Measurements from ENCODE around the gene EXOC3L1. TPM values are rescaled to one million over a fixed set of nuclear protein-coding genes. Genes with fewer than 3 reads are reported as not detected.

Gene EXOC3L1
- total RNA-seq, 2 donors from 2014 or later = 0.37 to 1.5 TPM

GRCh38 chr16:67148656-67149275, 41.2 kb downstream of the EXOC3L1 start:
- Mint-ChIP-seq H3K9me3 (no peaks in the 10 kb centered on the region), H3K4me1 (peaks cover 13% of the 10 kb centered on the region), H3K36me3 (ENCODE audit: low read depth) (peaks cover 57% of the 10 kb centered on the region), H3K4me3 (peak overlapping the region; percentile 62), H3K27ac (peak overlapping the region; percentile 58), H3K27me3 (no peaks in the 10 kb centered on the region)
- ATAC-seq (replicated peaks) = no peak

- Mint-ChIP-seq H3K4me3 (peak overlapping the region; percentile 62), H3K27me3 (no peaks in the 10 kb centered on the region), H3K9me3 (no peaks in the 10 kb centered on the region), H3K27ac (peak overlapping the region; percentile 58), H3K36me3 (ENCODE audit: low read depth) (peaks cover 59% of the 10 kb centered on the region), H3K4me1 (peaks cover 11% of the 10 kb centered on the region)
- ATAC-seq (replicated peaks) = no peak
Observed at GRCh38 chr16:67148221-67148620, 41.7 kb downstream of the EXOC3L1 start.

GRCh38 chr16:67147437-67148140, 42.3 kb downstream of the EXOC3L1 start:
- Mint-ChIP-seq H3K4me3 (no peak overlapping the region), H3K36me3 (ENCODE audit: low read depth) (peaks cover 65% of the 10 kb centered on the region), H3K27me3 (no peaks in the 10 kb centered on the region), H3K4me1 (peaks cover 5% of the 10 kb centered on the region), H3K27ac (peak overlapping the region; percentile 16), H3K9me3 (no peaks in the 10 kb centered on the region)
- ATAC-seq (replicated peaks) = no peak

- ATAC-seq (replicated peaks) = no peak
- peaks cover 66% of the 10 kb centered on the region for H3K36me3 Mint-ChIP-seq (ENCODE audit: low read depth)
- H3K4me3 Mint-ChIP-seq = no peak overlapping the region
- peaks cover 5% of the 10 kb centered on the region for H3K4me1 Mint-ChIP-seq
- no peaks in the 10 kb centered on the region for H3K27me3 Mint-ChIP-seq
- H3K27ac Mint-ChIP-seq = peak overlapping the region; percentile 59
- no peaks in the 10 kb centered on the region for H3K9me3 Mint-ChIP-seq
Observed at GRCh38 chr16:67146523-67147357, 43.2 kb downstream of the EXOC3L1 start.

- Mint-ChIP-seq H3K27ac (peak overlapping the region; percentile 41), H3K36me3 (ENCODE audit: low read depth) (peaks cover 72% of the 10 kb centered on the region)
- no peak for ATAC-seq (replicated peaks)
Observed at GRCh38 chr16:67145746-67146145, 44.2 kb downstream of the EXOC3L1 start.

GRCh38 chr16:67144943-67145342, 45.0 kb downstream of the EXOC3L1 start:
- ATAC-seq (replicated peaks) = no peak
- H3K4me3 Mint-ChIP-seq = no peak overlapping the region

More at GRCh38 chr16:67145746-67146145, 44.2 kb downstream of the EXOC3L1 start:
- Mint-ChIP-seq H3K4me3 (no peak overlapping the region), H3K9me3 (no peaks in the 10 kb centered on the region), H3K4me1 (peaks cover 5% of the 10 kb centered on the region), H3K27me3 (no peaks in the 10 kb centered on the region)

GRCh38 chr16:67142342-67142741, 47.6 kb downstream of the EXOC3L1 start:
- Mint-ChIP-seq H3K36me3 (ENCODE audit: low read depth) (peaks cover 81% of the 10 kb centered on the region), H3K4me3 (no peak overlapping the region), H3K4me1 (no peaks in the 10 kb centered on the region), H3K9me3 (no peaks in the 10 kb centered on the region), H3K27me3 (no peaks in the 10 kb centered on the region), H3K27ac (no peak overlapping the region)
- no peak for ATAC-seq (replicated peaks)

More at GRCh38 chr16:67144943-67145342, 45.0 kb downstream of the EXOC3L1 start:
- no peaks in the 10 kb centered on the region for H3K27me3 Mint-ChIP-seq
- H3K9me3 Mint-ChIP-seq = no peaks in the 10 kb centered on the region
- H3K4me1 Mint-ChIP-seq = peaks cover 5% of the 10 kb centered on the region
- H3K36me3 Mint-ChIP-seq (ENCODE audit: low read depth) = peaks cover 80% of the 10 kb centered on the region
- peak overlapping the region; percentile 41 for H3K27ac Mint-ChIP-seq

- no peak overlapping the region for H3K27ac Mint-ChIP-seq
- ATAC-seq (replicated peaks) = no peak
- H3K4me1 Mint-ChIP-seq = no peaks in the 10 kb centered on the region
- H3K4me3 Mint-ChIP-seq = no peak overlapping the region
- no peaks in the 10 kb centered on the region for H3K9me3 Mint-ChIP-seq
- H3K36me3 Mint-ChIP-seq (ENCODE audit: low read depth) = peaks cover 84% of the 10 kb centered on the region
- no peaks in the 10 kb centered on the region for H3K27me3 Mint-ChIP-seq
Observed at GRCh38 chr16:67141391-67141790, 48.5 kb downstream of the EXOC3L1 start.

GRCh38 chr16:67137605-67138004, 52.3 kb downstream of the EXOC3L1 start:
- no peaks in the 10 kb centered on the region for H3K27me3 Mint-ChIP-seq
- H3K4me1 Mint-ChIP-seq = no peaks in the 10 kb centered on the region
- ATAC-seq (replicated peaks) = no peak
- no peak overlapping the region for H3K27ac Mint-ChIP-seq
- H3K4me3 Mint-ChIP-seq = no peak overlapping the region
- peaks cover 83% of the 10 kb centered on the region for H3K36me3 Mint-ChIP-seq (ENCODE audit: low read depth)
- no peaks in the 10 kb centered on the region for H3K9me3 Mint-ChIP-seq

Other genes with a start within 250 kb of the EXOC3L1 start
- 1 to 10 TPM; 2.6 to 4.2 TPM for gene CES3, start 228.9 kb downstream of the EXOC3L1 start, total RNA-seq
- gene CES4A, start 201.5 kb downstream of the EXOC3L1 start, total RNA-seq = 10 to 100 TPM; 18.3 to 43.5 TPM
- gene CBFB, start 161.0 kb downstream of the EXOC3L1 start, total RNA-seq = 100 to 1,000 TPM; 115 to 214 TPM
- gene PHAF1, start 80.2 kb downstream of the EXOC3L1 start, total RNA-seq = 10 to 100 TPM; 14.8 to 18.0 TPM
- 10 to 100 TPM in 1 of 2 donors, 1 to 10 TPM in 1; 8.3 to 12.3 TPM for gene B3GNT9, start 39.1 kb downstream of the EXOC3L1 start, total RNA-seq
- 10 to 100 TPM; 36.3 to 65.9 TPM for gene TRADD, start 30.2 kb downstream of the EXOC3L1 start, total RNA-seq
- 100 to 1,000 TPM in 1 of 2 donors, 10 to 100 TPM in 1; 33.1 to 108 TPM for gene FBXL8, start 30.2 kb downstream of the EXOC3L1 start, total RNA-seq
- gene HSF4, start 25.4 kb downstream of the EXOC3L1 start, total RNA-seq = 100 to 1,000 TPM in 1 of 2 donors, 10 to 100 TPM in 1; 71.3 to 325 TPM
- gene NOL3, start 19.6 kb downstream of the EXOC3L1 start, total RNA-seq = 100 to 1,000 TPM in 1 of 2 donors, 10 to 100 TPM in 1; 30.0 to 194 TPM
- gene MATCAP1, start 6.2 kb downstream of the EXOC3L1 start, total RNA-seq = 100 to 1,000 TPM in 1 of 2 donors, 10 to 100 TPM in 1; 47.0 to 118 TPM
- 100 to 1,000 TPM in 1 of 2 donors, 10 to 100 TPM in 1; 90.0 to 141 TPM for gene E2F4, start 2.0 kb upstream of the EXOC3L1 start, total RNA-seq
- 1 to 10 TPM; 6.6 to 7.1 TPM for gene ELMO3, start 9.0 kb upstream of the EXOC3L1 start, total RNA-seq
- 10 to 100 TPM; 31.7 to 39.5 TPM for gene TMEM208, start 37.0 kb upstream of the EXOC3L1 start, total RNA-seq
- gene FHOD1, start 57.3 kb upstream of the EXOC3L1 start, total RNA-seq = 100 to 1,000 TPM; 104 to 145 TPM
- 10 to 100 TPM in 1 of 2 donors, 1 to 10 TPM in 1; 3.5 to 15.7 TPM for gene SLC9A5, start 58.8 kb upstream of the EXOC3L1 start, total RNA-seq
- gene PLEKHG4, start 89.4 kb upstream of the EXOC3L1 start, total RNA-seq = 10 to 100 TPM in 1 of 2 donors, 1 to 10 TPM in 1; 6.4 to 29.0 TPM
- gene KCTD19, start 136.6 kb upstream of the EXOC3L1 start, total RNA-seq = 1 to 10 TPM in 1 of 2 donors, under 1 TPM in 1; 0.50 to 4.4 TPM
- 1 to 10 TPM in 1 of 2 donors, not detected in 1; 1.6 TPM for gene LRRC36, start 136.7 kb upstream of the EXOC3L1 start, total RNA-seq
- gene TPPP3, start 203.4 kb upstream of the EXOC3L1 start, total RNA-seq = under 1 TPM in 1 of 2 donors, not detected in 1; 0.19 TPM
- gene ZDHHC1, start 226.3 kb upstream of the EXOC3L1 start, total RNA-seq = under 1 TPM; 0.52 to 0.74 TPM
- 1 to 10 TPM in 1 of 2 donors, under 1 TPM in 1; 0.21 to 1.4 TPM for gene HSD11B2, start 241.0 kb upstream of the EXOC3L1 start, total RNA-seq